Psoas muscle (tissue), 8 donors: ENCODE measurements around the gene MTFR1L. TPM values are rescaled to one million over a fixed set of nuclear protein-coding genes. Genes with fewer than 3 reads are reported as not detected.

Experiments
- ATAC-seq, 4 donors: fragments of 200-7000 bp; cut with Tn5 transposase; one replicate each; pipeline ENCODE4 v1.9.1; 2020; ENCODE audit warnings: moderate library complexity in 3 of 4, mild to moderate bottlenecking in 2 of 4
- DNase-seq, 2 donors: peaks; one replicate each; pipeline ENCODE4 v3.0.0-alpha.2; 2020
- H3K27ac ChIP-seq: fragments of 200-600 bp; one replicate; pipeline ENCODE4 v1.8.0; 2022
- H3K27me3 ChIP-seq, 3 donors: fragments of 200-600 bp in 1 of 3; one replicate each; pipeline versions ENCODE4 v1.6.1 to v1.8.0; 2013 to 2022; ENCODE audit warnings: low read length in 2 of 3, mild to moderate bottlenecking in 2 of 3, moderate library complexity in 1 of 3; ENCODE audit not compliant: insufficient read depth in 3 of 3
- H3K36me3 ChIP-seq, 2 donors: fragments of 200-600 bp in 1 of 2; one replicate each; pipeline versions ENCODE4 v1.6.1 to v1.8.0; 2013 to 2022; ENCODE audit warnings: low read depth in 1 of 2, mild to moderate bottlenecking in 1 of 2, moderate library complexity in 1 of 2; ENCODE audit not compliant: insufficient read depth in 1 of 2
- H3K4me1 ChIP-seq: fragments of 200-600 bp; one replicate; pipeline ENCODE4 v1.8.0; 2022
- H3K4me3 ChIP-seq: fragments of 200-600 bp; one replicate; pipeline ENCODE4 v1.8.0; 2022; ENCODE audit warnings: mild to moderate bottlenecking
- H3K9me3 ChIP-seq: fragments of 200-600 bp; one replicate; pipeline ENCODE4 v1.8.0; 2022
- CTCF ChIP-seq: fragments of 200-600 bp; IDR thresholded peaks from one replicate; pipeline ENCODE4 v1.8.0; 2022; ENCODE audit warnings: antibody characterized with exemption
- WGBS, 3 donors: extraction: QIAGEN DNeasy Blood & Tissue Kit; methylation state at CpG; one replicate each; pipeline versions ENCODE4 v1.1.6 to v1.1.7; 2013; 5-methylcytosine and 5-hydroxymethylcytosine counted together
- intact Hi-C, 2 donors: fragments of 100-400 bp; cut with DNase I; formaldehyde crosslinking; loops; one replicate each; pipeline versions ENCODE4 v1.11.0 to v1.14.2; 2022
- polyA plus RNA-seq, 3 donors: library from polyadenylated mRNA; stranded (reverse); fragments of 200-250 nt; gene quantifications; one replicate each; pipeline ENCODE4 v1.2.3, GENCODE V29; 2013
- total RNA-seq, 4 donors: library from RNA; stranded (reverse); fragmentation: NEBNext Ultra II Directional in 2 of 4; extraction: Animal tissue kit (Norgen Biotek cat#: 25700) in 2 of 4; gene quantifications; one replicate each; pipeline versions ENCODE4 v1.2.1 to v1.2.4, GENCODE V29; 2021 to 2023
- donor health status: healthy with polysubstance abuse.
- donor health status: DM: no; HTN: no; CAD: no; lungs with moderate emphysema.
- donor health status: Bipolar disorder and iron deficiency.
- donor health status: healthy.
- donor health status: DM: yes; HTN: yes; CAD: no.
- donor health status: DM: no; HTN: no; CAD: no.
- donor health status: DM: no; HTN: no; CAD: no.
- donor health status: DM: yes; HTN: yes; CAD: no.

The MTFR1L gene
- total and polyA plus RNA-seq, 7 donors: 85.2 to 135 (median 99.2) TPM

DNA sequence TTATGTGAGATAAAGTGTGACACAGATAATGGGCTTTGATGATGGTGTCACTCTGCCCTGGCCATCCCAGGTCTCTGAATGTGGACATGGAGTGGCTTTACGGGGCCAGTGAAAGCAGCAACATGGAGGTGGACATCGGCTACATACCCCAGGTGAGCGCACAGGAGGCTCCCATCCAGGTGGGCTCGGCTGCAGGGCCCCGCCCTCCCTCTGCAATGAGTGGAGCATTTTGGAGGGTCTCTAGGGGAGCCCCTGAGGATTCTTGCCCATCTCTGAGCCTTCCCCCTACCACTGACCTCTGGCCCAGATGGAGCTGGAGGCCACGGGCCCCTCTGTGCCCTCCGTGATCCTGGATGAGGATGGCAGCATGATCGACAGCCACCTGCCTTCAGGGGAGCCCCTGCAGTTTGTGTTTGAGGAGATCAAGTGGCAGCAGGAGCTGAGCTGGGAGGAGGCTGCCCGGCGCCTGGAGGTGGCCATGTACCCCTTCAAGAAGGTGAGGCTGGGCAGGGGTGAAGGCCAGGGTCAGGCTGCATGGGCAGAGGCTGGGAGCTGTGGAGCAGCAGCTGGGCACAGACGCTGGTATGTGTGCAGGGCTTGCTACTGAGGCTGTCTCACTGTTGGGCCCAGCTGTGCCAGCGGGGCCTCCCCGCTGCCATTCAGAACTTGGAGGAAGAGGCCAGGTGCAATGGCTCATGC lies 8.2 kb upstream of the MTFR1L start:
- Histone ChIP-seq H3K4me1 (peaks cover 14% of the 10 kb centered on the region), H3K27me3 (no peaks in the 10 kb centered on the region), H3K9me3 (no peaks in the 10 kb centered on the region), H3K4me3 (no peak overlapping the region), H3K36me3 (peaks cover 0 to 89% of the 10 kb centered on the region in 2 donors), H3K27ac (no peak overlapping the region)
- 84 to 90% (median 84%) methylated on average over 12 to 13 of the region's 13 CpGs for WGBS, 3 donors
- DNase-seq: no peak
- ATAC-seq: no peak
- intact Hi-C loops: loop anchor here in 1 of 2 donors (5.0 kb wide), 1 partner anchor 309 kb away; no protein-coding TSS in a partner anchor
- no peak for TF ChIP-seq CTCF

DNA sequence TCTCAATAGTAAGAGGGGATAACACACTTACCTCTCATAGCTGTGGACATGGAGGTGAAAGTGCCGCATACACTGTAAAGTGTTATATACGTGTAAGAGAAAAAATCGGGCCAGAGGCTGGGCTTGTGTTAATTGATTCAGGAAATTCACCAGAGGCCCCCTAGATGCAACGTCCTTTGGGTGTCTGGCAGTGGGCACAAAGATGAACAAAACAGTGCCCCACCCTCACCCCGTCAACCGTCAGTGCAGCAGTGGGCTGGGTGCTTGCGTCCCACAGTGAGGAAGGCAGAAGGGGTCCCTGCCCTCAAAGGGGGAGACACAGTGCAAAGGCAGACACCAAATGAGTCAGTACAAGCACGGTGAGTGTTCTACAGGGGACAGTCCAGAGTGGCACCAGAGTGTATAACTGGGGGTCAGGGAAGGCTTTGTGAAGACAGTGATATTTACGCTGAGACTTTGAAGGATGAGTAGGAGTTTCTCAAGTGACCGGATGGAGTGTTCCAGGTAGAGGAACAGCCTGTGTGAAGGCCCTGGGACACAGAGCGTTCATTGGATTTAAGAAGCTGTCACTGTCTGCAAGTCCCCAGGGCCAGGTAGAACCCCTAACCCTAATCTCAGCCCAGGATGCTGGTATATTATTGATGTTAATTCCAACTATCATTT lies 6.6 kb upstream of the MTFR1L start:
- peaks cover 0 to 77% of the 10 kb centered on the region in 2 donors for H3K36me3 ChIP-seq
- no peaks in the 10 kb centered on the region for H3K9me3 ChIP-seq
- DNase-seq (no peak), ATAC-seq (no peak)
- H3K4me1 ChIP-seq: peaks cover 10% of the 10 kb centered on the region
- no peak overlapping the region for H3K4me3 ChIP-seq
- H3K27me3 ChIP-seq: no peaks in the 10 kb centered on the region
- 81 to 84% (median 84%) methylated on average over 11 of the region's 11 CpGs for WGBS, 3 donors
- no peak for TF ChIP-seq CTCF
- no peak overlapping the region for H3K27ac ChIP-seq
- intact Hi-C loops: loop anchor here in 1 of 2 donors (5.0 kb wide), 1 partner anchor 311 kb away; no protein-coding TSS in a partner anchor

DNA sequence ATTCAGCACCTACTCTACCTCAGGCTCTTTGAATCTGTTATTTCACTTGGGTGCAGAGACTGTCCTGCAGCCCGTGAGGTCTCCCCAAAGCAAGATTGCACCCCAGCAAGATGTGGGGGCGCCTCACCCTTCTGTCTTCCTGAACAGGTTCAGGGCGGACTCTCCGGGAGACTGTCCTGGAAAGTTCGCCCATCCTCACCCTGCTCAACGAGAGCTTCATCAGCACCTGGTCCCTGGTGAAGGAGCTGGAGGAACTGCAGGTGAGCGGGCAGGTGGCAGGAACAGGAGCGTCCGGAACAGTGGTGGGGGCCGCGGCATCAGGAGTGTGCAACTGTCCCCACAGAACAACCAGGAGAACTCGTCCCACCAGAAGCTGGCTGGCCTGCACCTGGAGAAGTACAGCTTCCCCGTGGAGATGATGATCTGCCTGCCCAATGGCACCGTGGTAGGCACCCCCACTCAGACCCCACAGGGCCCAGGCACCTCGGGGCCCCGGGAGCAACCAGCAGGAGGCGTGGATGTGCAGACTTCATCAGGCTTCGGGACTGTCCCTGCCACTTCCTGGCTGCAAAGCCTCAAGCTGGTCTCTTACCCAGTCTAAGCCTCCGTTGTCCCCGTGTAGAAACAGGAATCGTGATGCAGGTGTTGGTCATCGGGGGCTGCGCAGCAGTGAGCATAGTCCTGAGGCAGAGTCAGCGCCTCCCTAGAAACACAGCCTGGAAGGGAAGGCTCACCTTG lies 5.9 kb upstream of the MTFR1L start:
- Histone ChIP-seq H3K4me1 (peaks cover 17% of the 10 kb centered on the region), H3K9me3 (no peaks in the 10 kb centered on the region), H3K27me3 (no peaks in the 10 kb centered on the region), H3K27ac (no peak overlapping the region), H3K36me3 (peaks cover 0 to 70% of the 10 kb centered on the region in 2 donors), H3K4me3 (no peak overlapping the region)
- 89 to 92% (median 90%) methylated on average over 24 of the region's 24 CpGs for WGBS, 3 donors
- DNase-seq (no peak), ATAC-seq (no peak)
- intact Hi-C loops: loop anchor here in 1 of 2 donors (5.0 kb wide), 1 partner anchor 312 kb away; no protein-coding TSS in a partner anchor
- TF ChIP-seq CTCF: no peak

DNA sequence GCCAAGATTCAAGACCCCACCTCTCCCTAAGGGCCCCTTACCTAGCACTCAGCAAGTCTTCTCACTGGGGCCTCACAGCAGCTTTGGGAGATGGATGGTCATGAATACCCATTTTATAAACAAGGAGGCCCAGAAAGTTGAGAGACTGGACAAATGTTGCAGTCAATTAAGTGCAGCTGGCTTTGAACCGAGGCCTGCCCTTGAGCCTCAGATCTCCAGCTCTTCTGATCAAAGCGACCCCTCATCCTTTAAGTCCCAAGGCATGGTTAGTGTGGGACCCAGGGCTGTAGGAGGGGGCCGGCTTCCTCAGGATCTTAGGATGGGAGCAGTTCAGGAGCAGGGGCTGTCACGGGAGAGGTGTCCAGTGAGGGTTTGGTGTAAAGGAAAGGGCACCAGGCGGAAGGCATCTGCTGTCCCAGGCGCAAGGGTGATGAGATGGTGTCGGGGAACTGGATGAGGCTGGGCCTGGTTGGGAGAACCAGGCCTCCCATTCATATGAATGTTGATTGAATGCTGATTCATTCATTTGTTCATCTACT lies 5.1 kb upstream of the MTFR1L start:
- WGBS, 3 donors: 78 to 87% (median 84%) methylated on average over 7 of the region's 7 CpGs
- DNase-seq (no peak), ATAC-seq (no peak)
- no peak for TF ChIP-seq CTCF
- H3K4me1 ChIP-seq: peaks cover 19% of the 10 kb centered on the region
- H3K27ac ChIP-seq: no peak overlapping the region
- H3K36me3 ChIP-seq: peaks cover 0 to 63% of the 10 kb centered on the region in 2 donors
- no peak overlapping the region for H3K4me3 ChIP-seq
- no peaks in the 10 kb centered on the region for H3K27me3 ChIP-seq
- intact Hi-C loops: loop anchor here in 1 of 2 donors (5.0 kb wide), 1 partner anchor 312 kb away; no protein-coding TSS in a partner anchor
- H3K9me3 ChIP-seq: no peaks in the 10 kb centered on the region
